Stimulated activated CD4-positive, alpha-beta T cell treated with anti-CD3 and anti-CD28 coated beads, TNF-alpha, amount 100 ng/mL, for 4 hours (primary cell): ENCODE data around the gene NAA50.

Experiments
- DNase-seq, 3 experiments: peaks; one replicate each; pipeline ENCODE4 v3.0.0-alpha.2; 2020; ENCODE audit warnings: low read depth in 3 of 3

The NAA50 gene

DNA sequence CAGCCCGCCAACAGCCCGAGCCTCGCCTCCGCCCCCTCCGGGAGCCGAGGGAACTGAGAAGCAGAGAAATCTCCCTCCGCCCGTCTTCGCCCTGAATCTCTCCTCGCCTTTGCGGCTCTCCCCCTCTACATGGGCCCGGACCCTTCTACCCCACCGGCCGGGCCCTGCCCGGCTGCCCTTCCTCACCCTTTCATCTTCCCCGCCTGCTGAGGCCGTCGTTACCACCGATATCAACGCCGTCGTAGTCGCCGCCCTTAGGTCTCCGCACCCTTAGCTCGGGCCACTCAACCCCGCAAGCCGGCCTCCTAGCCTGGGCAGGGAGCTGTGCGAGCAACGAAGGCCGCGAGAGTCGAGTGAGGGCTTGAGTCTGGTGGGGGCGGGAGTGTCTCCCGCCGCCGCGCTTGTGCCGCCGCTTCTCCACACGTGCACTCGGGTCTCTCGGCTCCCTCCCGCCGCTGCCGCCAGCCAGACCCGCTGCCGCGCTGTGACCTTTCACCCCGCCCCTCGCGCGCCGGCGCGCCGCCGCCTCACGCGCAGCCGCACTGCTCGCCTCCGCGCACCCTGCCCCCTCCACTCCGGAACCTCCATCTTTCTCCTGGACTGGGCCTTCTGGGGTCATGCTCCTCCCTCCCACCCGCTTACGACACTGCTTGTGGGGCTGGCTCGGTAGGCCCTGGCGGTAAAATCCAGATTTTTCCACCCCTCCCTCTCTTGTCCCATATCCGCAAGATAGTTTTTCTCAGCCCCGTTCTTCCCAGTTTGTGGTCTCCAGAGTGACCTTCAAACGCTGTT, at the start of gene NAA50:
NAA50 (minus strand) TSS at position 494 of the 792 bp plus-strand sequence; CDS start at position 194, 300 bp downstream.
- peak; percentile 90 to 93 (median 92) for DNase-seq

DNA sequence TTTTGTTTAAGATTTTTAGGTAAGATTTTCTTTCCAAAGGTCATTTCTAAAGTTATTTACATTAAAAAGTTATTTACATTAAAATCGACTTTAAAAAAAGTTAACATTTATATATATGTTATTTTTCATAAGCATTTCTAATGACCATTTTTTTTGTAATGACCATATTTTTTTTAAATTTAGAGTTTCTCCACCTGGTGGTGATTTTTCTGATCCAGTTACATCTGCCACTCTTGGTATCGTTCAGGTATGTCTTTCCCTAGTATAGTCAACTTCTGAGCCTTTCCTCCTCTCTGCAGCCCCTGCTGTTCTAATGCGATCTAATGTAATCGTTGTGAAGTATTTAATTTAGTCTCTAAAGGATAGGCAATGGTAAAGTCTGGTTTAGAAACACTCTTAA, 49.6 kb upstream of the NAA50 start:
- no peak for DNase-seq

DNA sequence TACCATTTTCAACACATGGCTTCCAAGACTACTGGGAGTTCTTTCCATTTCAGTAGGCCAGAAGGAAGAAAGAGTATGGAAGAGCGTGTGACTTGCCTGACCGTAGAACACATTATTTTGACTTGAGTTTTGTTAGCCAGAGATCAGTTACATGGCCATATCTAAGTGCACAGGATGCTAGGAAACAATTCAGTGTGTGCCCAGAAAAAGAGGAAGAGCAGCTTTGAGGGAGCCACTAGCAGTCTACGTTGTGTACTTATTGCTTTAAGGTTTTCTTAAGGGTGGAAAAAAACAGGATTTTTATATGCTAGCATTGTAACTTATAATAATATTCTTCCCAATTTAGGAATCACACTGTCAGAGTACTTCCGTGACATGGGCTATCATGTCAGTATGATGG, 48.5 kb upstream of the NAA50 start:
- DNase-seq, result no peak

DNA sequence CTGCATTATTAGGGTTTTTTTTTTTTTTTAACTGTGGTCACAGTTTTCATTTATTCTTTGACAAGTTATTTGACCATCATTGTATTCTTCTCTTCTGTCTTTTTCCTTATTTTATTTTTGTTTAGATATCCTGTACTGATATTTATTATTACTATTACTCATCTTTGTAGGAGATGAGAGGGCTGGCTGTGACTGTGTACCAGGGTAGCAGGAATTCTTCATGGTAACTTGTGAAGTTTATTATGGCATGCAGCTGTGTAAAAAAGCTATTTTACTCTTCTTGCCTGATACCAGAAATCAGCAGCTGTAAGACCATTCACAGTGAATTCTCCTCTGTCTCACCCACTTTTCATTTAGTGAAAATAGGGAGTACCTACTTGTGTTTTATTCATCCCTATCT, 45.3 kb upstream of the NAA50 start:
- DNase-seq, result no peak

DNA sequence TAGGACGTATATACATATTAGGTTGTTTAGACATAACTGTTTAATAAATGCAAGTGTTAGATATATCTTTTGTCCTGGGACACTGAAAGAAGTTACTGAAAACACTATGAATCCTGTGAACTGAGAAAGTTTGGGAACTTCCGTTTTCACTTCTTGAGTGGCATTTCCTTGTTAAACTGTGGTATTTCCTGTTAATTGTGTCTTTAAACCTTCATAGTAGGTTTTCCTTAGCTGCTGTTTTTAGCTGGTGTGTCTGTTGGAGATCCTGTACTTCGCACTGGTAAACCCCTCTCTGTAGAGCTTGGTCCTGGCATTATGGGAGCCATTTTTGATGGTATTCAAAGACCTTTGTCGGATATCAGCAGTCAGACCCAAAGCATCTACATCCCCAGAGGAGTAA, 37.9 kb upstream of the NAA50 start:
- no peak for DNase-seq

DNA sequence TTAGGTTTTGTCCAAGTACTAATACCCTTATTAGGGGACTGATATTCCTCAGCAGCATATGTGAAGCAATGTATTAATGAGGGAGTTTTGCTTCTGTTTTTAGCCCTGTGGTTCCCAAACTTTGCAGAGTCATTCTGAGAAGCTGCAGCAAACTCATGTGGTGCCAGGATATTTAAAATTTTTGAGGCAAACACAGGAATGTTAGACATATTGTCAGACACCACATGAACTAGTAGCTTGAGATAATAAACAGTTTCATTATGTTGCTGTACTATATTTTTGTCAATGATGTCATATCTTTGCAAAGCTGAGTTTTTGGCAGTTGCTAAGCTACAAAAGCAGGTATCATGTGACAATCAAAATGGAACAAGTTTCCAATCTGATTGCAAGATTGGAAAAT, 37.4 kb upstream of the NAA50 start:
- DNase-seq, result no peak

DNA sequence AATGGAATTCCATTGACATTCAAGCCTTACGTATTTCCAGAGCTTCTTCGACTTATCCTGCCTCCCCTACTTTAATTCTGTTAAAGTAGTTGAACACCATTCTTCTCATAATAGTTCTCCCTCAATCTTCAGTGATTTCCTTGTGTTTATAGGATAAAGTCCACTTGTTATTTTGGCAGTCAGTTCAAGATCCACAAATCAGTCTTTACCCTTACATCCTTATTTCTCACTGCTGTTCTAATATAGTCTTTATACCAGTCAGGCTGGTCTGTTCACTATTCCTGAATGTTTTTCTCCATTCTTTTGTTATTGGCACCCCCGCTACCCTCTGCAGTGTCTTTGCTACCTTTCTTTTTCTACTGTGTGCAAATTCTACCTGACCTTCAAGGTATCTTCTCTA, 30.5 kb upstream of the NAA50 start:
- DNase-seq, result no peak

DNA sequence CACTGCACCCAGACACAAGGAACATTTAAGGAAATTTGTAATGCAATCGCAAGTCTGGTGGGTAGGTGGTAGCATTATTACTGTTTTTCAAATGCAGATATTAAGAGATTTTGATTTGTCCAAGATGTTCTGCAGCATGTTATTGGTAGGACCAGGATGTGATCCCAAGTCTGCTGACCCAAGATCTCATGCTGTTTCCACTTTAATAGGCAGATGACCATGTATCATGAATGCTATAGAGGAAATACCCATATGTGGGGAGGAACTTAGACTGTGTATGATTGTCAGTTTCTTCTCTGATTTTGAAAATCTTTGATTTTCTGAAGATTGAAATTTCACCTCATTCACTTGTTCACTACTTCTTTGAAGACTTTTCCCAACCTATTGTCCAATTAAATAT, 29.5 kb upstream of the NAA50 start:
- DNase-seq, result no peak

DNA sequence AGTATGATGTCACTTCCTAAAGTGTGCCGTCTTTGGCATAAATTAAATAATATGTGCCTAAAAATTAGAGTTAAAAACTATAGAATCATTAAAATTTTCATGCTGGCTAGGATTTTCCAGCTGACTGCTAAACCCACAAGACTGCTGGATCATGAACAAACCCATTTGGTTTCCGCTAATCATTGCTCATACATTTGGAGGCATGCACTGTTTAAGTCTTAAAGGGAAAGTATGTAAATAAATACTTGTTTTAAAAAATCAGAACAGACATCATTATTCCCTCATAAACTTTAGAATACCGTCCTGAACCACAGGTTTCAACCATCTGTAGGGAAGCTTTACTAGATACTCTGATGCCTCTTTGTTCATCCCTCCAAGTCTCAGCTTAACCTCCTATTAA, 27.3 kb upstream of the NAA50 start:
- no peak for DNase-seq

DNA sequence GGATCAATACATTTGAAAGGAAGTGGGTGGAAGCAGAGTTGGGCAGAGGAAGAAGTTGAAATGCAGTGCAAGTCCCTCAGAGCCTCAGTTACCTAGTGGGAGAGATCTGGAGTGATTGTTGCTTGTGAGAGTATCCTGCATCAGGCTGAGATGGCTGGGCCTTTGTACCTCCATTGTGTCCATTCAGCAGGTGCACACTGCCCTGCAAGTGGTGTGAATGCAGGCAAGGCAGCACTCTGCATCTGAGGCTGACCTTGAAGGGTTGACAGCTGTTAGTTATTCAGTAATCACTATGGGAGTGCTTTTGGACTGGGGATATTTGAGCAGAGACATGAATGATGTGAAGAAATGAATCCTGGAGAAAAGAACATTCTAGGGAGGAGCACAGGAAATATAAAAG, 25.9 kb upstream of the NAA50 start:
- DNase-seq, result no peak

DNA sequence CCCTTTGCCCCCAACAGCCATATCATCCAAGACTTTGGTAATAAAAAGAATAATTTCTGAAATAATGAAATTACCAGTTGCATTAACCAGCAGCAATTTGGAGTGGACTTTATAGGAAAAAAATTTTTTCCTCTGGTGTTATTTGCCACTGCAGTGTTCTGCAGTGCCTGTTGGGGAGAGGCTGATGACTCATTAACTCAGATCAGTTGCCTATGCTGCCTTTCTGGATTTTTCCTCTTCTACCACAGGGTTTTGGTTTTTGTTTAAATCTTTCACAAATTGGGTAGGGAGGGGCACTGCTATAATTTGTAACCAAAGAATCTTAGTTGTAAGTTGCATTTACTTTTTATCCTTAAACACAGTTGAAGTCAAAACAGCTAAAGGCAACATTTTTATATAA, 23.5 kb upstream of the NAA50 start:
- no peak for DNase-seq

DNA sequence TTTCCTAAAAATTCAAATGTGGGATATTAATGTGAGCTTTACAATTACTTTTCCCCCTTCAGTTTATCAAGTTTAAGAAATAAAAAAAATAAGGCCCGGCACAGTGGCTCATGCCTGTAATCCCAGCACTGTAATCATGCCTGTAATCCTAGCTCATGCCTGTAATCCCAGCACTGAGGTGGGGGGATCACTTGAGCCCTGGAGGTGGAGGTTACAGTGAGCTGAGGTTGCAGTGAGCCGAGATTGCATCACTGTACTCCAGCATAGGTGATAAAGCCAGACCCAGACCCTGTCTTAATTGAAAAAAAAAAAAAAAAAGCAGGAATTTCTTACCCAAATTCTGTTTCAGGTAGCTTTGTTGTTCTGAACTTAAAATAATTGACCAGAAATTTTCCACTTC, 18.6 kb upstream of the NAA50 start:
- DNase-seq, result no peak

DNA sequence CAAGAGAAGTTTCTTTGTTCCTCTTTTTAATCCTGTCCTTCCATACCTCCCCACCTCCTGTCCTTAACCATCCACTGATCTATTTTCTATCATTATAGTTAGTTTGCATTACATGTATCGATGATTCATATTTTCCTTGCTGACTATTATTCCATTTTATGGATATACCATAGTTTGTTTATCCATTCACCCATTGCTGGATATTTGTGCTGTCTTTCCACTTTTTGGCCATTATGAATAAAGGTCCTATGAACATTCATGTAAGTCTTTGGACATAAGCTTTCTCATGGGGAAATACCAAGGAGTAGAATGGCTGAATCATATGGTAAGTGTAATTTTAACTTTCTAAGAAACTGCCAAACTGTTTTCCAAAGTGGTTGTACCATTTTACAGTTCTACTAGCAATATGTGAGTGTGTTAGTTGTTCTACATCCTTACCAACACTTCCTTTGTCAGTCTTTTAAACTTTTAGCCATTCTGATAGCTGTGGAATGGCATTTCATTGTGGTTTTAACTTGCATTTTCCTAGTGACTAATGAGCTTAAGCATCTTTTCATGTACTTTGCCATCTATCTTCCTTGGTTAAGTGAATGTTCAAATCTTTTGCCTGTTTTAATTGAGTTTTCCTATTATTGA, 12.5 kb upstream of the NAA50 start:
- DNase-seq, result no peak

DNA sequence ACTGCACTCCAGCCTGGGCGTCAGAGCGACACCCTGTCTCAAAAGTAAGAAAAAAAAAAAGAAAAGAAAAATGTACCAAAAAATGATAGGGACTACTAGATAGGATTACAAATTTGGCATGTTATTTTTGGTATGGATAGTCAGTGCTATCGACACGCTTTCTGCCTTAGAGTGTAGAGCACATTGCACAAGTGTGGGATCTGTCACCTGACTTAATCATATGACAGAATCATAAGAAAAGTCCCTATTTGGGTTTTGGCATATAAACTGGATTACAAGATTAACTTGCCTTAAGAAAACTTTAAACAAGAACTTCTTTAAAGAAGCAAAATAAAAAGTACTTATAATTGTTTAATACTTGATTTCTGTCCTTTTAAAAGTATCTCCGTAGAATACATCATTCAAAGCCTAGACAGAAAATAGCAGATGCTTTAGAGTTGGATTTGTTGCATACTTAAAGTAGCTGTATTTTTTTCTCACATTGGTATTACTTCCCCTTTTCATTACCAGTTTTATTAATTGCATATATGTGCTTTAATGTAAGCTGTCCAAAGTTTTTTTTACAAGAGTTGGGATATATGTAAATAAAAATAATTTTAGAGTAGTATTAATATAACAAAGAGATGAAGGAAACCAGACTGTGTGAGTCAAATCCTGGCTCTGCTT, 8.6 kb upstream of the NAA50 start:
- no peak for DNase-seq

DNA sequence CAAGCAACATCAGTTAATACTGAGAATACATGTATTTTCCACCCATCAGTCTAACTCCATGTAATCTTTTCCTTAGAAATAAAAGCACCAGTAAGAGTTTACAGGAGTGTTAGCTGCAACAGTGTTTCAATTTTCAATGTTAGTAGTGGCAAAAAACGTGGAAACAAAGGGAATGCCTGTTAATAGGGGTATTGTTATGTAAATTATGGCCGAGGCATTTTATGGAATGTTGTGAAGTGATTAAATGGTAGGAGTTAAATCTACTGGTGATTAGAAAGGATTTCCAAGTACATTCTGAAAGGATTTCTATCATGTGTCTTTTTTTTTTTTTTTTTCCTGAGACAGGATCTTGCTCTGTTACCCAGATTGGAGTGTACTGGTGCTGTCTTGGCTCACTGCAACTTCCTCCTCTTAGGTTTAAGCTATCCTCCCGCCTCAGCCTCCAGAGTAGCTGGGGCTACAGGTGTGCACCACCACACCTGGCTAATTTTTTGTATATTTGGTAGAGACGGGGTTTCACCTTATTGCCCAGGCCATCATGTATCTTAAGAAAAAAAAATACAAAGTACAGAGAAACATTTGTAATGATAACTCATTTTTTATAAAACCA, 7.4 kb upstream of the NAA50 start:
- no peak for DNase-seq

DNA sequence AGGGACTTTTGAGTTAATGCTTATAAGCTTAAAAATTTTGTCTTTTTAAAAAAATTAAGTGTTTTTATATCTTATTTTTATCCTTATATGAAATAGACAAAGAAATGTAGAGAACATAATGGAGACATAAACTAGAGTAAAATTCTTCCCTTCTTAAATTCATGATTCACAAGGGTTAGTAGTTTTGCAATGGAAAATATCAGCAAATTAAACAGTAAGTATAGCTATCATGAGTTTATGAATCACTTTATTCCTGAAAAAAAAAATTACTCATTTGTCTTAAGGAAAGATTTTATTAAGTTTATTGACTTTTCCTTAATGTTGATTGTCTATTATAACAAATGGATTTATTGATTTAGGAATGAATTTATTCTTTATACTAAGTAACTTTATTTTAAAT, 5.1 kb upstream of the NAA50 start:
- DNase-seq, result no peak

DNA sequence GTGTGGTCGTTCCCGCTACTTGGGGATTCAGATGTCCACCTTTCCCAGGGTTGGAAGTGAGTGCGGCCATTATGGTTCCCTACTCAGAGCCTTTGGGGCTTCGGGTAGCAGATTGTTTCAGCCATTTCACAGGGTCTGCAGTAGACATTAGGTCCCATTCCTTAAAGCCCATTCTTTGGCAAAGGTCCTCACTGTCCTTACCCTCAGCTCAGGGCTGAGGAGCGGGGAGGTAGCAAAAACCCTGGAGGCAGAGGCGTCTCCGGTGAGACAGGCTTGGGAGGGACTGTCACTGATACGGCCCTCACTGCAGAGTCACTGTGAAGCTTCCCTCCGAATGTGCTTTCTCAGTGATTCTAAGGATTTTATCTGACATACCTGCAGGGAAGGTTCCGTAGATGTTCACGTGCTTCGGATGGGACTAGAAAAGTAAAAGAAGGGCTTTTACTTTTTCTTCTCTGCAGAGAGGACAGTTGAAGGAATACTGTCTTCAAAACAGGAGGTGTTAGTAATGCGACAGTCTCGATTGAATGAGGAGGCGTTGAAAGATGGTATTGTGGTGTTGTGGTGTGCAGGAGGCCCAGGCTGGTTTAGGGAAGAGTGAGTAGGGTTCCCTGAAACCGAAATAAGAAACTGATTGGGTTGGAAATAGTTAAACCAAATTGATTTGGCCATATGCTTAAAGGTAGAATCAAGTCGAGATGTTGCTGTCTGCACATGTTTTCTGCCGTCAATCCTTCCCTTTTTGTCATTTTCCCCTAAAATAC, 1.4 kb upstream of the NAA50 start:
- peak in 1 of 3 experiments; percentile 1 for DNase-seq

DNA sequence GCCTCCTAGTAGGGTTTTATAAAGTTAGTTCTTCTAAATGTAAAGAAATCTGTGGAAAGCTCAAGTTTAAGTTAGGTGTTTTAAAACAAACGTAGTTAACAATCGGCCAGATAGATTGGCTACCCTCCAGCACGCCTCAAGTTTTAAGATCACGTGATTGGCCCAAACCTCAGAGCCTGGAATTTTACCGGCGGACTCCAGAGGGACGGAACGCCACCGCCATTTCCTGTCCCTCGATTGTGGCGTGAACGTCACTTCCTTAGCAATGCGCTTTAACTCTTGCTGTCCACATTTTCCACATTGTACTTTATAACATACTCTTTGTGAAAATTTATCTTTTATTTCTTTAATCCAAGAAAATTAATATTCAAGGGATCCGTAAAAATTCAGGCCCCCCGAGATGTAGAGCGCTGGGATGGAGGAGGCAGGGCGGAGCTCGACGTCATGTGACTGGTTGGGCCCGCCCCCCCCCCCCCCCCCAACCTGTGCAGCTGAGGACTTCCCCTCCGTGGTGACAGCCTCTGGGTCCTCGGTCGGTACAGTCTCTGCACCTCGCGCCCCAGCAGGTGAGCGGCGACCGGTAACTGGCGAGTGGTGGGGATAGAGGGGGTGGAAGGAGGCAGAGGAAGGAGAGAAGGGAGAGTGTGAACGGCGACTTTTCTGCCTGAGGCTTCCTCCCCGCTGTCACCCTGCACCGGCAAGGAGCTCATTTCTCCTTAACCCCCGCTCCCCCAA, 666 bp upstream of the NAA50 start, which contains the start of gene ATP6V1A:
ATP6V1A (plus strand) TSS at position 488 of the 735 bp plus-strand sequence. CDS start 31,719 bp downstream, outside the sequence.
- DNase-seq, result peak; percentile 48 to 62 (median 57)

DNA sequence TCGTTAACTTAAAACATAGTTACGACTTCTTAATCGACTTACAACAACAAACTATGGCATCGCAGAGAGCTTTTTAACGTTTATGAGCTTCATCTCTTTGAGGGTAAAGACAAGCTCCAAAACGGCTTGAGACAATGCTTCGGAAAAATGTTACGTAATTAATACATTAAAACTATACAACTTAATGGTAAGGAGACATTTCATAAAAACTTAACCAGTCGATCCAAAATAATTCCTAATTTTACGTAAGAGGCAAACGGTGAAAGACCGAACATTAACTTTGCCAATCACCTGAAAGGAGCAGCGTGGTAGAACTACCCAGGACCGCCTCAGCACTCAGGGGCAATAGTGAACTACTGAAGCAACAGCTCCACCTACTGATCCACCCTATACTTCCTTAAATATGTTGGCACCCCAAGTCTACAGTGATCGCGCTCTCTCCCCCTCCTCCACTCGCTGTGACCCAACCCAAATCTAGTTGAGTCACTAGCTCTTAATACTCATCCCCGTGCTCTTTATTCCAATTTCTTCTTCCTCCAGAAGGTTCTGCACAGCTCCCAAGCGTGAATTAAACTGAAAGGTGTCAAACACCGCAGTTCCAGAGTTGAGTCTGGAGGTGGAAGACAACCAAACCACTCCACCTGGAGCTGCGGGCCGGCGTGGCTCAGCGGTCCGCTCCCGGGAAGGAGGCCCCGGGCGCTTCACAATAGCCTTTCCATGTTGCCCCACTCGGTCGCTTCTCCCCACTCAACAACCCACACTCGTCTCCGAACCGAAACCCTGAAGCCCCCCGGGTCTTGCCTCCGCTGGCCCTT, 901 bp downstream of the NAA50 start:
- DNase-seq, result peak; percentile 50 to 73 (median 65)

DNA sequence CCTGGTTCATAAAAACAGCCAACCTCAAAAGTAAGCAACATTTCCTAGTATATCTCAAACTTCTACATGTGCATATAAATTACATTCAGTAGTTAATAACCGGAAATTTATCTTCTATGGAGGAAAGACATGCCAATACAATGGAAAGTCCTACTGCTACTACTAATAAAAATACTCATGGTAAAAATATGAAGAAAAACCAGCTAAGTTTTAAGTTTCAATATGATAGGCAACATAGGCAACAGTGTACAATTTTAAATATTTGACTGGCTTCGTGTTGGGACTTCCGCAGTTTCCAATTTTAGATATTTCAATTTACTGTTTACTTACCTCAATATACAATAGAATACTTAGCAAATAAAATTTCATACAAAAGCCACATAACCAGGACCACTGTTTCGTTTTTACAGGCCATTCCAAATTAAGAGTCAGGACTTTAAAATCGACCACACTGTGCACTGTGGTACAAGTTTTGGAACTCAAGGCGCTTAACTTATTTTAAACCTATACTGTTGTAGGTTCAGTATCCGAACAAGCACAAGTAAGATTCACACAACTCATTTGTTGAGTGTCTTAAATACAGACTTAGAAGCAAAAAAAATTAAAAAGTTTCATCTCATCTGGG, 2.9 kb downstream of the NAA50 start:
- DNase-seq, result no peak
